Fibroblast of lung (primary cell): ENCODE measurements around the gene MYO10. TPM values are rescaled to one million over a fixed set of nuclear protein-coding genes. Genes with fewer than 3 reads are reported as not detected.
A peak's percentile ranks its signal among the peaks of the same experiment; 100 is the strongest.

ENCODE experiments used
- DNase-seq, 2 donors: peaks; one replicate each; pipeline versions ENCODE4 v3.0.0 to v3.0.0-alpha.2; 2010; ENCODE audit warnings: low read depth in 2 of 2
- H2AFZ ChIP-seq: 2 replicates; pipeline ENCODE4 v1.5.1; 2012; ENCODE audit warnings: low read length, control low read depth, inconsistent platforms
- H3K27ac ChIP-seq: 2 replicates; pipeline ENCODE4 v1.5.1; 2011; ENCODE audit warnings: low read length, control low read depth; ENCODE audit not compliant: insufficient read depth
- H3K27me3 ChIP-seq: 2 replicates; pipeline ENCODE4 v1.5.1; 2011; ENCODE audit warnings: mild to moderate bottlenecking, low read length; ENCODE audit not compliant: control insufficient read depth, insufficient read depth
- H3K36me3 ChIP-seq: 2 replicates; pipeline ENCODE4 v1.5.1; 2011; ENCODE audit warnings: low read length; ENCODE audit not compliant: control insufficient read depth, insufficient read depth
- H3K4me1 ChIP-seq: 2 replicates; pipeline ENCODE4 v1.5.1; 2011; ENCODE audit warnings: low read length; ENCODE audit not compliant: control insufficient read depth, insufficient read depth; ENCODE audit errors: extremely low read depth
- H3K4me2 ChIP-seq: 2 replicates; pipeline ENCODE4 v1.5.1; 2011; ENCODE audit warnings: low read length, control low read depth; ENCODE audit not compliant: insufficient read depth; ENCODE audit errors: extremely low read depth
- H3K4me3 ChIP-seq, 4 experiments: fragments of 200-600 bp in 1 of 4; sonication (generic) in 1 of 4; replicated peaks in 1 of 4; 2 replicates each; pipeline ENCODE4 v1.5.1; 2011 to 2016; ENCODE audit warnings: low read length in 4 of 4, low read depth in 3 of 4, mild to moderate bottlenecking in 3 of 4, control low read depth in 2 of 4, inconsistent platforms in 1 of 4, mixed read lengths in 1 of 4; ENCODE audit not compliant: insufficient read depth in 1 of 4; ENCODE audit errors: control extremely low read depth in 1 of 4
- H3K79me2 ChIP-seq: 2 replicates; pipeline ENCODE4 v1.5.1; 2012; ENCODE audit warnings: mild to moderate bottlenecking, low read length, inconsistent platforms; ENCODE audit not compliant: control insufficient read depth, insufficient read depth
- H3K9ac ChIP-seq: 2 replicates; pipeline ENCODE4 v1.5.1; 2011; ENCODE audit warnings: mild to moderate bottlenecking, low read length, control low read depth; ENCODE audit not compliant: insufficient read depth
- H3K9me3 ChIP-seq: 2 replicates; pipeline ENCODE4 v1.5.1; 2012; ENCODE audit warnings: low read depth, low read length; ENCODE audit not compliant: control insufficient read depth, insufficient read depth
- H4K20me1 ChIP-seq: 2 replicates; pipeline ENCODE4 v1.5.1; 2011; ENCODE audit warnings: low read length; ENCODE audit not compliant: control insufficient read depth, insufficient read depth; ENCODE audit errors: extremely low read depth
- EZH2 ChIP-seq: IDR thresholded peaks from 2 replicates; pipeline ENCODE4 v1.5.1; 2012; ENCODE audit warnings: low read length, control low read depth, mild to moderate bottlenecking; ENCODE audit errors: missing control alignments
- polyA plus RNA-seq, 2 donors: library from polyadenylated mRNA; depleted of rRNA in 1 of 2; stranded (reverse) in 1 of 2; unstranded in 1 of 2; fragments of >200 nt; gene quantifications; 2 replicates each; pipeline ENCODE4 v1.2.1, GENCODE V29; 2011 to 2012; ENCODE audit warnings: missing spikeins in 1 of 2
- total RNA-seq: library from RNA; depleted of rRNA; stranded (reverse); fragments of >200 nt; gene quantifications from 2 replicates; pipeline ENCODE4 v1.2.1, GENCODE V29; 2014
- TF ChIP-seq, protein P1 (sequence below), 2 donors: IDR thresholded peaks in 1 of 2; conservative IDR thresholded peaks in 1 of 2; 1 replicate in 1 of 2; 2 replicates in 1 of 2; pipeline ENCODE4 v1.5.1; 2011 to 2012; ENCODE audit warnings: low read length in 2 of 2, control low read depth in 1 of 2, inconsistent platforms in 1 of 2, low read depth in 1 of 2, mild to moderate bottlenecking in 1 of 2

MYO10 gene
- total and polyA plus RNA-seq, 2 donors (not counting 1 experiment from before 2014, with no cell fraction given) = 16.6 to 82.2 TPM

- peaks cover 17% of the 10 kb centered on the region for H3K4me1 ChIP-seq
Measured at GRCh38 chr5:16914108-16914435, 22.0 kb downstream of the MYO10 start.

GRCh38 chr5:16913187-16914107 is 22.6 kb downstream of the MYO10 start:
- no peaks in the 10 kb centered on the region for H3K27me3 ChIP-seq
- H3K9ac ChIP-seq = no peak overlapping the region
- DNase-seq = peak in 1 of 2 donors; percentile 66
- no peak overlapping the region for H3K27ac ChIP-seq
- no peak overlapping the region for H3K4me3 ChIP-seq
- no peak overlapping the region for H3K4me2 ChIP-seq
- H3K4me1 ChIP-seq = peaks cover 15% of the 10 kb centered on the region
- peaks cover 91% of the 10 kb centered on the region for H3K79me2 ChIP-seq
- peaks cover 3% of the 10 kb centered on the region for H4K20me1 ChIP-seq
- H3K9me3 ChIP-seq = no peaks in the 10 kb centered on the region
- H3K36me3 ChIP-seq = no peaks in the 10 kb centered on the region
- no peak overlapping the region for H2AFZ ChIP-seq
- TF ChIP-seq, protein P1, sequence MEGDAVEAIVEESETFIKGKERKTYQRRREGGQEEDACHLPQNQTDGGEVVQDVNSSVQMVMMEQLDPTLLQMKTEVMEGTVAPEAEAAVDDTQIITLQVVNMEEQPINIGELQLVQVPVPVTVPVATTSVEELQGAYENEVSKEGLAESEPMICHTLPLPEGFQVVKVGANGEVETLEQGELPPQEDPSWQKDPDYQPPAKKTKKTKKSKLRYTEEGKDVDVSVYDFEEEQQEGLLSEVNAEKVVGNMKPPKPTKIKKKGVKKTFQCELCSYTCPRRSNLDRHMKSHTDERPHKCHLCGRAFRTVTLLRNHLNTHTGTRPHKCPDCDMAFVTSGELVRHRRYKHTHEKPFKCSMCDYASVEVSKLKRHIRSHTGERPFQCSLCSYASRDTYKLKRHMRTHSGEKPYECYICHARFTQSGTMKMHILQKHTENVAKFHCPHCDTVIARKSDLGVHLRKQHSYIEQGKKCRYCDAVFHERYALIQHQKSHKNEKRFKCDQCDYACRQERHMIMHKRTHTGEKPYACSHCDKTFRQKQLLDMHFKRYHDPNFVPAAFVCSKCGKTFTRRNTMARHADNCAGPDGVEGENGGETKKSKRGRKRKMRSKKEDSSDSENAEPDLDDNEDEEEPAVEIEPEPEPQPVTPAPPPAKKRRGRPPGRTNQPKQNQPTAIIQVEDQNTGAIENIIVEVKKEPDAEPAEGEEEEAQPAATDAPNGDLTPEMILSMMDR (conservative IDR thresholded peaks at IDR 0.05 in 1 of 2, IDR thresholded peaks at IDR 0.05 in 1 of 2; ENCODE audit: low read depth in 1 of 2, low read length in 2 of 2) = no peak
- TF ChIP-seq EZH2 = no peak

More at GRCh38 chr5:16914108-16914435, 22.0 kb downstream of the MYO10 start:
- H3K4me3 ChIP-seq = no peak overlapping the region
- no peak for TF ChIP-seq EZH2
- TF ChIP-seq, protein P1 (conservative IDR thresholded peaks at IDR 0.05 in 1 of 2, IDR thresholded peaks at IDR 0.05 in 1 of 2; ENCODE audit: low read depth in 1 of 2, low read length in 2 of 2) = no peak
- H3K27ac ChIP-seq = no peak overlapping the region
- DNase-seq = no peak
- H3K79me2 ChIP-seq = peaks cover 90% of the 10 kb centered on the region
- H3K27me3 ChIP-seq = no peaks in the 10 kb centered on the region
- H3K4me2 ChIP-seq = no peak overlapping the region
- no peak overlapping the region for H2AFZ ChIP-seq
- no peak overlapping the region for H3K9ac ChIP-seq
- peaks cover 3% of the 10 kb centered on the region for H4K20me1 ChIP-seq
- no peaks in the 10 kb centered on the region for H3K36me3 ChIP-seq
- H3K9me3 ChIP-seq = no peaks in the 10 kb centered on the region

DNA sequence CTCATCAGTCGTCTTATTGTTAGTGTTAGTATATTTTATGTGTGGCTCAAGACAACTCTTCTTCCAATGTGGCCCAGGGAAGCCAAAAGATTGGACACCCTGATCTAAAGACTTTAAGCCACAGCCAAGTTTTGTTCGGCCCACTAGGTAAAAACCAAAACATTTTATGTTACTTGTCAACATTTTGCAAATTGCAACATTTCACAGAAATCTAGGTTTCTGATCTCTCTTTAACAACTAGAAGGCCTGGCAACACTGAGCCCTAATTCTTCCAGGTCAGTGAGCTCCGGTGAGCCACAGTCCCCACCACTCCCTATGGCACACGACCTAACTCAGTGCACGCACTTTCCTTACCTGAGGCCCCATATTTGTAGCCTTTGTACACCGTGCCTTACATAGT is 24.0 kb downstream of the MYO10 start:
- H3K9ac ChIP-seq = no peak overlapping the region
- no peak overlapping the region for H2AFZ ChIP-seq
- no peak overlapping the region for H3K4me2 ChIP-seq
- DNase-seq = no peak
- peaks cover 91% of the 10 kb centered on the region for H3K79me2 ChIP-seq
- H3K27me3 ChIP-seq = no peaks in the 10 kb centered on the region
- H3K36me3 ChIP-seq = no peaks in the 10 kb centered on the region
- no peak overlapping the region for H3K27ac ChIP-seq
- H4K20me1 ChIP-seq = peaks cover 3% of the 10 kb centered on the region
- H3K4me1 ChIP-seq = peaks cover 15% of the 10 kb centered on the region
- H3K9me3 ChIP-seq = no peaks in the 10 kb centered on the region
- H3K4me3 ChIP-seq = no peak overlapping the region
- no peak for TF ChIP-seq EZH2
- TF ChIP-seq, protein P1 (conservative IDR thresholded peaks at IDR 0.05 in 1 of 2, IDR thresholded peaks at IDR 0.05 in 1 of 2; ENCODE audit: low read depth in 1 of 2, low read length in 2 of 2) = no peak
